GM23248 (cell line): ENCODE data around the gene GDI2. TPM values are rescaled to one million over a fixed set of nuclear protein-coding genes. Genes with fewer than 3 reads are reported as not detected.
A peak's percentile ranks its signal among the peaks of the same experiment; 100 is the strongest.
"Not testable (repeated sequence)": the region's sequence is repeated elsewhere in the genome, so short reads cannot be mapped to it uniquely, and the experiment has no call there.

Experiments
- DNase-seq: peaks from one replicate; pipeline ENCODE4 v3.0.0-alpha.2; 2015
- H2AFZ ChIP-seq: fragments of 200-600 bp; sonication (generic); 2 replicates; pipeline ENCODE4 v1.6.1; 2016; ENCODE audit warnings: antibody characterized with exemption
- H3F3A ChIP-seq: fragments of 200-600 bp; sonication (generic); 2 replicates; pipeline ENCODE4 v1.6.1; 2016; ENCODE audit warnings: mild to moderate bottlenecking, antibody characterized with exemption, mixed run types; ENCODE audit not compliant: insufficient read depth
- H3K27ac ChIP-seq: fragments of 200-600 bp; sonication (generic); 2 replicates; pipeline ENCODE4 v1.5.1; 2016; ENCODE audit warnings: mild to moderate bottlenecking
- H3K27me3 ChIP-seq: fragments of 200-600 bp; sonication (generic); replicated peaks from 2 replicates; pipeline ENCODE4 v1.6.1; 2016; ENCODE audit warnings: mild to moderate bottlenecking; ENCODE audit not compliant: insufficient read depth
- H3K36me3 ChIP-seq: fragments of 200-600 bp; sonication (generic); 2 replicates; pipeline ENCODE4 v1.6.1; 2016; ENCODE audit warnings: low read depth, mild to moderate bottlenecking
- H3K4me1 ChIP-seq: fragments of 200-600 bp; sonication (generic); 2 replicates; pipeline ENCODE4 v1.6.1; 2016; ENCODE audit warnings: mild to moderate bottlenecking; ENCODE audit not compliant: insufficient read depth
- H3K4me2 ChIP-seq: fragments of 200-600 bp; sonication (generic); one replicate; pipeline ENCODE4 v1.6.1; 2016; ENCODE audit warnings: mild to moderate bottlenecking; ENCODE audit not compliant: unreplicated experiment
- H3K4me3 ChIP-seq: fragments of 200-600 bp; sonication (generic); 2 replicates; pipeline ENCODE4 v1.5.1; 2016; ENCODE audit warnings: mild to moderate bottlenecking
- H3K79me2 ChIP-seq: fragments of 200-600 bp; sonication (generic); 2 replicates; pipeline ENCODE4 v1.6.1; 2016; ENCODE audit warnings: mild to moderate bottlenecking; ENCODE audit not compliant: insufficient read depth
- H3K9ac ChIP-seq: fragments of 200-600 bp; sonication (generic); 2 replicates; pipeline ENCODE4 v1.6.1; 2016; ENCODE audit warnings: mild to moderate bottlenecking
- H3K9me2 ChIP-seq: fragments of 200-600 bp; sonication (generic); 2 replicates; pipeline ENCODE4 v1.6.1; 2016; ENCODE audit warnings: mixed run types, mild to moderate bottlenecking, moderate library complexity; ENCODE audit not compliant: insufficient read depth
- H3K9me3 ChIP-seq: fragments of 200-600 bp; sonication (generic); one replicate; pipeline ENCODE4 v1.6.1; 2017; ENCODE audit warnings: low read depth
- H4K20me1 ChIP-seq: fragments of 200-600 bp; sonication (generic); 2 replicates; pipeline ENCODE4 v1.6.0; 2016; ENCODE audit not compliant: insufficient read depth
- EZH2 ChIP-seq: fragments of 200-600 bp; sonication (generic); IDR thresholded peaks from 2 replicates; pipeline ENCODE4 v1.6.1; 2018; ENCODE audit warnings: antibody characterized with exemption, mild to moderate bottlenecking; ENCODE audit not compliant: insufficient read depth, poor library complexity, severe bottlenecking
- EZH2phosphoT487 ChIP-seq: fragments of 200-600 bp; sonication (generic); IDR thresholded peaks from 2 replicates; pipeline ENCODE4 v1.6.1; 2018; ENCODE audit warnings: antibody characterized with exemption, moderate library complexity, mild to moderate bottlenecking, low read depth; ENCODE audit not compliant: insufficient read depth
- WGBS, 2 experiments: methylation state at CpG; one replicate each; pipeline ENCODE4 v1.1.6; 2015 to 2017; ENCODE audit warnings: low lambda C conversion rate in 2 of 2, low coverage in 1 of 2; ENCODE audit errors: missing lambda C conversion rate in 2 of 2; 5-methylcytosine and 5-hydroxymethylcytosine counted together
- in situ Hi-C: fragments of 300-500 bp; cut with MboI; formaldehyde crosslinking; loops from 2 replicates; pipeline ENCODE4 v1.15.0; 2020
- polyA plus RNA-seq: library from polyadenylated mRNA; unstranded; fragments of >200 nt; fragmentation: Nextera tagmentation; extraction: Ambion mirVana; gene quantifications from 2 replicates; pipeline ENCODE4 v1.2.1, GENCODE V29; 2016
- total RNA-seq: library from RNA; depleted of rRNA; stranded (reverse); fragments of >200 nt; shearing (Covaris generic); gene quantifications from 2 replicates; pipeline ENCODE4 v1.2.3, GENCODE V29; 2014

Gene GDI2
- total and polyA plus RNA-seq, 2 experiments from 2014 or later: 195 to 350 TPM

- Histone ChIP-seq H2AFZ (no peak overlapping the region), H3K27me3 (no peaks in the 10 kb centered on the region), H3K27ac (peak overlapping the region; percentile 92), H4K20me1 (peaks cover 47% of the 10 kb centered on the region), H3K9me2 (no peaks in the 10 kb centered on the region), H3K79me2 (peaks cover 93% of the 10 kb centered on the region), H3K4me1 (peaks cover 39% of the 10 kb centered on the region), H3K9me3 (no peaks in the 10 kb centered on the region), H3F3A (peaks cover 32% of the 10 kb centered on the region; the same call in 1 of the 2 replicates), H3K4me3 (peak overlapping the region; percentile 95), H3K4me2 (peak overlapping the region; percentile 88), H3K36me3 (0 out of 2 replicates have a peak, but pooled peaks cover 6% of the 10 kb centered on the region), H3K9ac (peak overlapping the region; percentile 99)
- TF ChIP-seq EZH2phosphoT487 (no peak), EZH2 (no peak)
- in situ Hi-C loops: no loop called here
- 52 to 54% methylated on average over 4 of the region's 4 CpGs for WGBS, 2 experiments
- no peak for DNase-seq
These were observed 3.6 kb downstream of the GDI2 start for GRCh38 chr10:5809527-5810154.

- DNase-seq, H2AFZ ChIP-seq, H3K36me3 ChIP-seq, in situ Hi-C loops, H3K9me3 ChIP-seq, H3K9me2 ChIP-seq, H3K27me3 ChIP-seq: not testable (repeated sequence)
- Histone ChIP-seq H3K4me3 (peak overlapping the region; percentile 95), H3F3A (peaks cover 28% of the 10 kb centered on the region; the same call in 1 of the 2 replicates), H3K27ac (peak overlapping the region; percentile 92), H4K20me1 (peaks cover 50% of the 10 kb centered on the region), H3K9ac (peak overlapping the region; percentile 99; the same call in 1 of the 2 replicates), H3K4me1 (peaks cover 32% of the 10 kb centered on the region), H3K79me2 (peaks cover 93% of the 10 kb centered on the region), H3K4me2 (peak overlapping the region; percentile 88)
- 81 to 85% methylated on average over 7 of the region's 7 CpGs for WGBS, 2 experiments
These were observed 4.3 kb downstream of the GDI2 start for GRCh38 chr10:5808783-5809392.

- Histone ChIP-seq H3K4me3 (no peak overlapping the region), H3K4me2 (no peak overlapping the region), H3K36me3 (0 out of 2 replicates have a peak, but pooled peaks cover 6% of the 10 kb centered on the region), H3K9me2 (no peaks in the 10 kb centered on the region), H4K20me1 (peaks cover 43% of the 10 kb centered on the region), H3K27me3 (no peaks in the 10 kb centered on the region), H3K4me1 (peaks cover 34% of the 10 kb centered on the region), H2AFZ (no peak overlapping the region), H3K9me3 (no peaks in the 10 kb centered on the region), H3K27ac (peak overlapping the region; percentile 14; the same call in 1 of the 2 replicates), H3F3A (peaks cover 34% of the 10 kb centered on the region; the same call in 1 of the 2 replicates), H3K79me2 (peaks cover 100% of the 10 kb centered on the region), H3K9ac (no peak overlapping the region)
- TF ChIP-seq EZH2phosphoT487 (no peak), EZH2 (no peak)
- in situ Hi-C loops: no loop called here
- DNase-seq: no peak
- 57 to 58% methylated on average over 2 of the region's 2 CpGs for WGBS, 2 experiments
These were observed 6.5 kb downstream of the GDI2 start for GRCh38 chr10:5806745-5807144.

GRCh38 chr10:5805711-5806110 lies 7.5 kb downstream of the GDI2 start:
- TF ChIP-seq EZH2 (no peak), EZH2phosphoT487 (no peak)
- DNase-seq: no peak
- WGBS, 2 experiments: 82 to 87% methylated on average over 4 of the region's 4 CpGs
- Histone ChIP-seq H3K27ac (no peak overlapping the region), H3K79me2 (peaks cover 100% of the 10 kb centered on the region), H3K4me1 (peaks cover 28% of the 10 kb centered on the region), H3K9me2 (no peaks in the 10 kb centered on the region), H3K36me3 (0 out of 2 replicates have a peak, but pooled peaks cover 6% of the 10 kb centered on the region), H4K20me1 (peaks cover 33% of the 10 kb centered on the region), H3K4me2 (no peak overlapping the region), H3K27me3 (no peaks in the 10 kb centered on the region), H3F3A (peaks cover 24% of the 10 kb centered on the region; the same call in 1 of the 2 replicates), H3K9me3 (no peaks in the 10 kb centered on the region), H3K9ac (no peak overlapping the region), H3K4me3 (no peak overlapping the region), H2AFZ (no peak overlapping the region)
- in situ Hi-C loops: no loop called here
